Trophoblast cell (in vitro differentiated cells and primary cell): ENCODE measurements around the gene SPRED1.

ENCODE experiments used
- DNase-seq, 2 donors: peaks; one replicate each; pipeline ENCODE4 v3.0.0-alpha.2; 2016
- H2AFZ ChIP-seq: 2 replicates; pipeline ENCODE4 v1.6.1; 2013; ENCODE audit warnings: low read length, moderate library complexity, mild to moderate bottlenecking; ENCODE audit not compliant: insufficient read depth, poor library complexity
- H2AK5ac ChIP-seq: 2 replicates; pipeline ENCODE4 v1.6.1; 2013; ENCODE audit warnings: mild to moderate bottlenecking, low read length
- H2BK120ac ChIP-seq: 2 replicates; pipeline ENCODE4 v1.6.1; 2013; ENCODE audit warnings: low read length, mild to moderate bottlenecking, moderate library complexity; ENCODE audit not compliant: insufficient read depth, poor library complexity
- H2BK12ac ChIP-seq: 2 replicates; pipeline ENCODE4 v1.6.1; 2013; ENCODE audit warnings: mild to moderate bottlenecking, low read length, moderate library complexity
- H2BK5ac ChIP-seq: 2 replicates; pipeline ENCODE4 v1.6.1; 2013; ENCODE audit warnings: low read length, low read depth, moderate library complexity, mild to moderate bottlenecking; ENCODE audit not compliant: poor library complexity
- H3K14ac ChIP-seq: 2 replicates; pipeline ENCODE4 v1.6.1; 2013; ENCODE audit warnings: mild to moderate bottlenecking, low read length
- H3K18ac ChIP-seq: 2 replicates; pipeline ENCODE4 v1.6.1; 2013; ENCODE audit warnings: mild to moderate bottlenecking, low read length
- H3K23ac ChIP-seq: 2 replicates; pipeline ENCODE4 v1.6.1; 2013; ENCODE audit warnings: low read length
- H3K27ac ChIP-seq: 2 replicates; pipeline ENCODE4 v1.5.1; 2013; ENCODE audit warnings: low read depth, mild to moderate bottlenecking, inconsistent platforms, low read length, moderate library complexity
- H3K27me3 ChIP-seq: 2 replicates; pipeline ENCODE4 v1.6.1; 2013; ENCODE audit warnings: inconsistent platforms, mild to moderate bottlenecking, low read length, moderate library complexity; ENCODE audit not compliant: insufficient read depth
- H3K36me3 ChIP-seq, 2 experiments: 1 replicate in 1 of 2; 2 replicates in 1 of 2; pipeline ENCODE4 v1.6.1; 2013; ENCODE audit warnings: low read length in 2 of 2, mild to moderate bottlenecking in 2 of 2, moderate library complexity in 1 of 2; ENCODE audit not compliant: insufficient read depth in 2 of 2, control insufficient read depth in 1 of 2
- H3K4ac ChIP-seq: 2 replicates; pipeline ENCODE4 v1.6.1; 2013; ENCODE audit warnings: low read depth, mild to moderate bottlenecking, low read length, moderate library complexity
- H3K4me1 ChIP-seq, 2 experiments: 1 replicate in 1 of 2; 2 replicates in 1 of 2; pipeline ENCODE4 v1.6.1; 2013; ENCODE audit warnings: low read length in 2 of 2, mild to moderate bottlenecking in 2 of 2, moderate library complexity in 1 of 2; ENCODE audit not compliant: insufficient read depth in 2 of 2, control insufficient read depth in 1 of 2
- H3K4me2 ChIP-seq: 2 replicates; pipeline ENCODE4 v1.6.1; 2013; ENCODE audit warnings: inconsistent platforms, mild to moderate bottlenecking, low read length, moderate library complexity
- H3K4me3 ChIP-seq: 2 replicates; pipeline ENCODE4 v1.5.1; 2013; ENCODE audit warnings: mild to moderate bottlenecking, low read depth, low read length, inconsistent platforms
- H3K79me1 ChIP-seq: one replicate; pipeline ENCODE4 v1.6.1; 2013; ENCODE audit warnings: low read length
- H3K79me2 ChIP-seq: 2 replicates; pipeline ENCODE4 v1.6.1; 2013; ENCODE audit warnings: low read length, mild to moderate bottlenecking; ENCODE audit not compliant: control insufficient read depth, insufficient read depth, poor library complexity
- H3K9ac ChIP-seq: 2 replicates; pipeline ENCODE4 v1.6.1; 2013; ENCODE audit warnings: mild to moderate bottlenecking, low read length
- H3K9me3 ChIP-seq: 2 replicates; pipeline ENCODE4 v1.6.1; 2013; ENCODE audit warnings: low read depth, mild to moderate bottlenecking, control low read depth, inconsistent platforms, low read length; ENCODE audit not compliant: insufficient read depth
- H4K12ac ChIP-seq: 2 replicates; pipeline ENCODE4 v1.6.1; 2013; ENCODE audit warnings: low read depth, mild to moderate bottlenecking, low read length, moderate library complexity
- H4K8ac ChIP-seq: 2 replicates; pipeline ENCODE4 v1.6.1; 2013; ENCODE audit warnings: low read depth, mild to moderate bottlenecking, low read length, moderate library complexity
- H4K91ac ChIP-seq: one replicate; pipeline ENCODE4 v1.6.1; 2013; ENCODE audit warnings: low read depth, mild to moderate bottlenecking, low read length, moderate library complexity
- WGBS: extraction: QIAGEN DNeasy Blood & Tissue Kit; methylation state at CpG from one replicate; pipeline ENCODE4 v1.1.7; 2013; ENCODE audit warnings: missing lambda C conversion rate; ENCODE audit not compliant: insufficient read length, insufficient coverage; ENCODE audit errors: extremely low coverage; 5-methylcytosine and 5-hydroxymethylcytosine counted together

Gene SPRED1

DNA sequence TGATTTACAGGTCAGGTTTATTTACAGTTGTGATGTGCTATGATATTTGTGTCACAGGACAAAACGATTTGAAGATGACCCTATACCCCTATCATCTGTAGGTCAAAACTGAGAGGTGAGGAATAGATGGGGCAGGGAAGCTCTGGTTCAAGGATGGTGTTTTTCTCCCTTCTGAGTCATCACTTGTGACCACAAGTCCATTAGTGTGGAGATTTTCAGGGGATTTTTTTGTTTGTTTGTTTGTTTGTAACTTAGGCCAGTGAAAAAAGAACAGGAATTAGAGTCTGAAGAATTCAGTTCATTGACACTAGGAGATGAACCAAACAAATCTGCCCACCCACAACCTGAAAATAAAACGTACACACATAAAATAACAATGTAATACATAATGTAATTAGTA lies 138.6 kb downstream of the SPRED1 start:
- WGBS = no CpG with 5 or more reads among the region's 2 CpGs

DNA sequence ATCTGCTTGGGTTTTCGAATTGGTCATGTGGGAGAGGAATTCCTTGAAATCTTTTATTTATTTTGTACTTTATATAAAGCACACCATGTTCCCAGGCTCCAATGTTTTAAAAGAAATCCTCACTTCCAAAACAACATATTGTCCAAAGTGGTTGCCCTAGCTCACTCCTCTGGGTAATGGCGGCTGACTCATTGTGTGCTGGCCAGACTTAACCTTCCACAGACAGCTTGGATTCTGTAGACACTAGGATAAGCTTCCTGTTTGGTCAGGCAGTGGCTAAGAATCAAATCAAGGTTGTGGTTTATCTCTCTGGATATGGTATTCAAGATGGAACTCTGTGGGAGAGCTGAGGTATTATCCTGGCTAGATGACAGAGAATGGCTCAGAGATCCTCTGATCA lies 145.5 kb downstream of the SPRED1 start:
- H2AFZ ChIP-seq = no peak overlapping the region
- H3K9me3 ChIP-seq = no peaks in the 10 kb centered on the region
- no peak overlapping the region for H4K8ac ChIP-seq
- DNase-seq = no peak
- H3K9ac ChIP-seq = no peak overlapping the region
- H4K91ac ChIP-seq = no peak overlapping the region
- no peaks in the 10 kb centered on the region for H3K79me2 ChIP-seq
- no peak overlapping the region for H3K27ac ChIP-seq
- no peak overlapping the region for H3K4me3 ChIP-seq
- no peaks in the 10 kb centered on the region for H3K36me3 ChIP-seq
- no peak overlapping the region for H3K14ac ChIP-seq
- H3K79me1 ChIP-seq = no peaks in the 10 kb centered on the region
- H3K4ac ChIP-seq = no peak overlapping the region
- H2BK5ac ChIP-seq = no peak overlapping the region
- no peaks in the 10 kb centered on the region for H3K4me1 ChIP-seq
- no CpG with 5 or more reads among the region's 2 CpGs for WGBS
- no peak overlapping the region for H3K23ac ChIP-seq
- no peak overlapping the region for H3K4me2 ChIP-seq
- H4K12ac ChIP-seq = no peak overlapping the region
- no peak overlapping the region for H3K18ac ChIP-seq
- no peak overlapping the region for H2BK12ac ChIP-seq
- H3K27me3 ChIP-seq = no peaks in the 10 kb centered on the region
- H2BK120ac ChIP-seq = no peak overlapping the region
- H2AK5ac ChIP-seq = no peak overlapping the region

More for the DNA sequence above, 138.6 kb downstream of the SPRED1 start:
- H2BK5ac ChIP-seq = no peak overlapping the region
- H3K18ac ChIP-seq = no peak overlapping the region
- H3K27me3 ChIP-seq = no peaks in the 10 kb centered on the region
- H3K4me3 ChIP-seq = no peak overlapping the region
- no peaks in the 10 kb centered on the region for H3K9me3 ChIP-seq
- no peak overlapping the region for H2AFZ ChIP-seq
- no peak overlapping the region for H3K23ac ChIP-seq
- H3K4me2 ChIP-seq = no peak overlapping the region
- no peak for DNase-seq
- H3K4me1 ChIP-seq = no peaks in the 10 kb centered on the region
- no peaks in the 10 kb centered on the region for H3K79me2 ChIP-seq
- H3K9ac ChIP-seq = no peak overlapping the region
- H3K27ac ChIP-seq = no peak overlapping the region
- no peaks in the 10 kb centered on the region for H3K36me3 ChIP-seq
- no peak overlapping the region for H4K12ac ChIP-seq
- no peak overlapping the region for H4K8ac ChIP-seq
- no peak overlapping the region for H3K14ac ChIP-seq
- H2AK5ac ChIP-seq = no peak overlapping the region
- no peak overlapping the region for H4K91ac ChIP-seq
- H3K4ac ChIP-seq = no peak overlapping the region
- H2BK12ac ChIP-seq = no peak overlapping the region
- H3K79me1 ChIP-seq = no peaks in the 10 kb centered on the region
- H2BK120ac ChIP-seq = no peak overlapping the region

DNA sequence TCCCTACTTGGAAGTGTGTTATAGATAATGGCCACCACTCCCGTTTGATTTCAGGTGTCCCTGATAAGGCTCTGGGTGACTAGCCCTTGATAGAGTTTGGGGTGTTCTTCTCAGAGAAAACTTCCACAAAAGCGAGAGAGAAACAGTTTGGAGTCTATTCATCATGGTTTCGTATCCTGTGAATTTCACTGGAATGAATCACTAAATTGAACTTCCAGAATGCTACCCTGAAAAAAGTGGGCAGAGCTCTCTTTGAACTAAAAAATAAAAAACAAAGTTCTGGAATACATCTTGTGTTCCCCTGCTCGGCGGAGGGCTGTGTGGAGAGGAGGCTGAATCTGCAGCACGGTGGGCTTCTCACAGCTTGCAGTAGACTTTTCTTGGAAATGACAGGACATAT lies 148.5 kb downstream of the SPRED1 start:
- H3K4ac ChIP-seq = no peak overlapping the region
- H3K27ac ChIP-seq = no peak overlapping the region
- no peak overlapping the region for H3K4me3 ChIP-seq
- no peak overlapping the region for H4K12ac ChIP-seq
- no peak overlapping the region for H2BK120ac ChIP-seq
- H3K4me2 ChIP-seq = no peak overlapping the region
- WGBS = no CpG with 5 or more reads among the region's 6 CpGs
- DNase-seq = no peak
- H3K14ac ChIP-seq = no peak overlapping the region
- H3K9ac ChIP-seq = no peak overlapping the region
- H3K79me1 ChIP-seq = no peaks in the 10 kb centered on the region
- no peak overlapping the region for H2AK5ac ChIP-seq
- H3K27me3 ChIP-seq = no peaks in the 10 kb centered on the region
- H3K79me2 ChIP-seq = no peaks in the 10 kb centered on the region
- no peaks in the 10 kb centered on the region for H3K4me1 ChIP-seq
- no peak overlapping the region for H4K91ac ChIP-seq
- no peak overlapping the region for H3K18ac ChIP-seq
- H2BK5ac ChIP-seq = no peak overlapping the region
- no peak overlapping the region for H2BK12ac ChIP-seq
- H4K8ac ChIP-seq = no peak overlapping the region
- H3K9me3 ChIP-seq = no peaks in the 10 kb centered on the region
- H3K36me3 ChIP-seq = no peaks in the 10 kb centered on the region
- no peak overlapping the region for H2AFZ ChIP-seq
- H3K23ac ChIP-seq = no peak overlapping the region

DNA sequence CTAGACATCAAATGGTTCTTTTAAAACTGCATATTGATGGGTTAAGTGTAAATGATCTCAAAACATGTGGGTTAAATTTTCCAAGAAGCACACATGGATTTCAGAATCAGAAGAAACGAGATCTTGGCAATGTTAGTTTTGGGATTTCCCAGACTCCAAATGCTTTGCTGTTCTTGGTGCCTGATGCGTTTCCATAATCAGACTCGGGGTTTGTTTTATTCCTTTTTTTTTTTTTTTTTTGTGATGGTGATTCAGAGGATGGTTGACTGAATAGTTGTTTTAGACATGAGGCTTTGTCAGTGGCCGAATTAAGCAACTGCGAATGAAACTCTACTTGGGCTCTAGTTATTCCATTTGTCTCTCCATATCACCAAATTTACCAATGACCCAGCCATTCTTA lies 149.1 kb downstream of the SPRED1 start:
- Histone ChIP-seq H2BK5ac (no peak overlapping the region), H4K8ac (no peak overlapping the region), H2BK12ac (no peak overlapping the region), H3K4ac (no peak overlapping the region), H3K4me3 (no peak overlapping the region), H2AK5ac (no peak overlapping the region), H3K27me3 (no peaks in the 10 kb centered on the region), H3K14ac (no peak overlapping the region), H4K91ac (no peak overlapping the region), H3K18ac (no peak overlapping the region), H2AFZ (no peak overlapping the region), H3K4me1 (no peaks in the 10 kb centered on the region), H3K4me2 (no peak overlapping the region), H3K79me1 (no peaks in the 10 kb centered on the region), H3K23ac (no peak overlapping the region), H3K27ac (no peak overlapping the region), H4K12ac (no peak overlapping the region), H3K9me3 (no peaks in the 10 kb centered on the region), H3K79me2 (no peaks in the 10 kb centered on the region), H2BK120ac (no peak overlapping the region), H3K36me3 (no peaks in the 10 kb centered on the region), H3K9ac (no peak overlapping the region)
- DNase-seq = no peak
- WGBS = no CpG with 5 or more reads among the region's 5 CpGs
